Right renal cortex interstitium (tissue), 3 donors: ENCODE data around the gene CCL8. TPM values are rescaled to one million over a fixed set of nuclear protein-coding genes. Genes with fewer than 3 reads are reported as not detected.
"Not testable (repeated sequence)": the region's sequence is repeated elsewhere in the genome, so short reads cannot be mapped to it uniquely, and the experiment has no call there.

Experiments used
- DNase-seq, 3 donors: peaks; one replicate each; pipeline ENCODE4 v3.0.0-alpha.2; 2013; ENCODE audit warnings: low read depth in 3 of 3, low spot score in 2 of 3
- polyA plus RNA-seq, 3 donors: library from polyadenylated mRNA; unstranded; fragments of 120-200 nt; gene quantifications; one replicate each; pipeline ENCODE4 v1.2.1, GENCODE V29; 2013; ENCODE audit not compliant: insufficient read length in 3 of 3

The CCL8 gene
- polyA plus RNA-seq, 3 donors: 0.17 to 0.24 (median 0.22) TPM

- DNase-seq: peak; percentile 37 to 58 (median 45)
Measured at GRCh38 chr17:34312080-34312479, 7.2 kb upstream of the CCL8 start.

- no peak for DNase-seq
Measured at GRCh38 chr17:34313164-34313563, 6.1 kb upstream of the CCL8 start.

- no peak for DNase-seq
Measured at GRCh38 chr17:34314279-34314678, 5.0 kb upstream of the CCL8 start.

- DNase-seq: no peak
Measured at GRCh38 chr17:34318474-34318873, 761 bp upstream of the CCL8 start.

GRCh38 chr17:34321964-34322363 is 2.7 kb downstream of the CCL8 start:
- no peak for DNase-seq

- DNase-seq: not testable (repeated sequence)
Measured at GRCh38 chr17:34327580-34327979, 8.3 kb downstream of the CCL8 start.

- no peak for DNase-seq
Measured at GRCh38 chr17:34337701-34338100, 18.5 kb downstream of the CCL8 start.

GRCh38 chr17:34339138-34339770 is 20.0 kb downstream of the CCL8 start:
- no peak for DNase-seq

- DNase-seq: no peak
Measured at GRCh38 chr17:34341916-34342315, 22.7 kb downstream of the CCL8 start.

GRCh38 chr17:34347063-34347462 is 27.8 kb downstream of the CCL8 start:
- DNase-seq: no peak

- no peak for DNase-seq
Measured at GRCh38 chr17:34349751-34350150, 30.5 kb downstream of the CCL8 start.

GRCh38 chr17:34351096-34351495 is 31.9 kb downstream of the CCL8 start:
- no peak for DNase-seq

- no peak for DNase-seq
Measured at GRCh38 chr17:34352191-34352590, 33.0 kb downstream of the CCL8 start.

- DNase-seq: no peak
Measured at GRCh38 chr17:34354637-34355036, 35.4 kb downstream of the CCL8 start.

- no peak for DNase-seq
Measured at GRCh38 chr17:34356194-34356593, 37.0 kb downstream of the CCL8 start, which contains the start of gene CCL13. Gene CCL13, plus strand, starts transcription at chr17:34356480. Its CDS starts 47 bp downstream, at chr17:34356527.

- DNase-seq: no peak
Measured at GRCh38 chr17:34357398-34357797, 38.2 kb downstream of the CCL8 start.

GRCh38 chr17:34358631-34359030 is 39.4 kb downstream of the CCL8 start:
- no peak for DNase-seq

GRCh38 chr17:34360601-34361270 is 41.5 kb downstream of the CCL8 start:
- no peak for DNase-seq

GRCh38 chr17:34361478-34362061 is 42.3 kb downstream of the CCL8 start:
- peak; percentile 70 to 83 (median 80) for DNase-seq

GRCh38 chr17:34363183-34363661 is 44.0 kb downstream of the CCL8 start, which contains the start of gene CCL1:
Gene CCL1, minus strand, starts transcription at chr17:34363233. Its CDS starts 72 bp downstream, at chr17:34363161.
- no peak for DNase-seq

GRCh38 chr17:34364751-34365150 is 45.5 kb downstream of the CCL8 start:
- DNase-seq: no peak

GRCh38 chr17:34365340-34365739 is 46.1 kb downstream of the CCL8 start:
- DNase-seq: no peak
